PC-9 (cell line): ENCODE measurements around the gene CXCL12.

Source experiments
- CTCF ChIP-seq: fragments of 200-600 bp; sonication (generic); conservative IDR thresholded peaks from 2 replicates; pipeline ENCODE4 v1.6.1; 2017; ENCODE audit warnings: mixed run types, antibody characterized with exemption, mild to moderate bottlenecking, moderate library complexity
- EZH2 ChIP-seq: fragments of 200-600 bp; sonication (generic); IDR thresholded peaks from 2 replicates; pipeline ENCODE4 v1.8.0; 2017; ENCODE audit warnings: antibody characterized with exemption, low read depth

GRCh38 chr10:44369854-44370253 is 15.0 kb downstream of the CXCL12 start:
- no peak for TF ChIP-seq CTCF
- TF ChIP-seq EZH2, result no peak
